NCI-H2196 treated with DMSO at 0.1 percent for 48 hours (cell line): ENCODE measurements around the gene DENND6B.

ENCODE experiments used
- DNase-seq: peaks from one replicate; lab custom pipeline; 2025; ENCODE audit not compliant: unreplicated experiment; lab: John Stamatoyannopoulos, UW

Gene DENND6B

DNA sequence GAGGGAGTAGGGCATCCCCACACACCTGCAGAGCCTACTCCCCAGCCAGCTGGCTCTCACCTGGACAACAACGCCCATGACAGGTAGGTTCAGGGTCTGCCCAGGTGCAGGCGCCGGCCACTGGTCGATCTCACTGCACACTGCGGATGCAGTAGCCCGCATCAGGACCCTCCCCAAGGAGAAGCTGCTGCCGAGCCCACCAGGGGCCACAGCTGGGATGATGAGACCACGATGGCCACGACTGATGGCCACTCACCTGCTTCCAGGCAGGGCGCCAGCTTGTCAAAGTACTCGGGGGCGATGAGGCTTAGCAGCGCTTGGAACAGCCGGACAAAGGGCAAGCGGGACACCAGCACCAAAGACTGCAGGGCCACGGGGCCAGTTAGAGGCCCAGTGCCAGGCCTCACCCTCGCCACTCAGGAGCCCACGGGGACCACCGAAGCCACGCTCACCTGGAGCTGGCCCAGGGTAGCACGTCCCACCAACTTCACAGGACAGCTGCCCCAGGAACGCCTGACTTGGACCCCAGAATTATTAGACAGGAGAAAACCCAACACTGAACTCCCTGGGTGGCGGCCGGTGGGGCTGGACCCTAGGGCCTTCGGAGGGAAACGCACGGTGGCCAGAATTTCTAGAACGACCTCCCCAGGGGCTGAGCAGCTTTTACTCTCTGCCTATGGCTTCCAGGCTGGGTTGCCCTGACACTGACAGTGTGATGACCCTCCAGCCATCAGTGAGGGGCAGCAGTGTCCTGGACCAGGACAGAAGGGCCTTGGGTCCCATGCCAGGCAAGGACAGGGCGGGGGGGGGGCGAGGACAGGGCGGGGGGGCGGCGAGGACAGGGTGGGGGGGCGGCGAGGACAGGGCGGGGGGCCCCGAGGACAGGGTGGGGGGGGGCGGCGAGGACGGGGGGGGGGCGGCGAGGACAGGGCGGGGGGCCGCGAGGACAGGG is 10.4 kb downstream of the DENND6B start:
- DNase-seq = no peak

DNA sequence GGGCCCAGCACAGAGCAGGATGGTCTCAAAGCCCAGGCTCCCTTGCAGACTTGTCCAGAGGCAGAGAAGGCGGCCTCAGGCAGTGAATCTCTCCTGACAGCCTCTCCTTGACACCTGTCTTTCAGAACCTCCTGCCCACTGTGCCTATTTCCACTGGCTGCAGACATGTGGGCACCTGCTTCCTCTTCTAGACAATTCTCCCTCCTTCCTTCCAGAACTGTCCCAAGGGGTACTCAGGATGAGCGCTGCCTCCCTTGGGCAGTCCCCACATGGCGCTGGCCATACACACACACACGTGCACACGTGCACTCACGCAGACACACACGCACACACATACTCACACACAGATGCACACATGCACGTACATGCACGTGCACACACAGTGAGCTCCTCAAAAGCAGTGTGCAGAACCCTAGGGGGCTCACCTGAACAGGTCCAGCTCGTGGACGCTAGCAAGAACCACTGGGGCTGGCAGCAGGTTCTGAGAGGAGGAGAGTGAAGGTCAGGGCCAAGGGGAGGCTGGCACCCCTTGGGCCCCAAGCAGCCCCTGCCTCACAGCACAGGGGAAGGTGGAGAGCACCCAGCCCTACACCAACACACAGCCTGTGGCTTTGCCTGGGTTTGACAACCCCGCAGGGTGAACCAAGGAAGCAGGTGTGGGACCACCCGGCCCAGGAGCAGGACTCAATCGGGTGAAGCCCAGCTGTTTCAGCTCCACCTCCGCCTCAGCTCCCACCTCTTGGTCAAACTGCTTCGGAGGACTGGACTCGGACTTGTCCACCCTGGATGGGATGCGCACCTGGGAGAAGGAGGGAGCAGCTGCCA is 11.3 kb downstream of the DENND6B start:
- DNase-seq = no peak

- no peak for DNase-seq
These were observed 12.1 kb downstream of the DENND6B start for GRCh38 chr22:50314455-50315288.

GRCh38 chr22:50314081-50314454 is 12.7 kb downstream of the DENND6B start:
- DNase-seq = no peak

DNA sequence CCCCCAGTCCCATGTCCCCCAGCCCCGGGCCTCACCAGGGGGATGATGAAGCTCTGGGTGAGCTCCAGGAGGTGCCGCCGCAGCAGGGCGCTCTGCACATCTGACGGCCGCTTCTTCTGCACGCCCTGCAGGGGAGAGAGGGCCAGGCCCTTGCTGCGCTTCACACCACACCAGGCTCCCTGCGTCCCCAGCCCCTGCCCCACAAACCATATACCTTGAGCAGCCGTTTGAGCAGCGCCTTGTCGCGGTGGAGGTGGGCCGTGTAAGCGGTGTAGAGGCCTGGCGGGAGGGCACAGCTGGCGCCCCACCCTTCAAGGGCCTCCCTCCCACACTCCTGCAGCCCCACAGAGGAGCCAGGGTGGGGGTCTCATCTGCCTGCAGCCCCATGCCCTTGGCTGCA is 13.2 kb downstream of the DENND6B start:
- no peak for DNase-seq

DNA sequence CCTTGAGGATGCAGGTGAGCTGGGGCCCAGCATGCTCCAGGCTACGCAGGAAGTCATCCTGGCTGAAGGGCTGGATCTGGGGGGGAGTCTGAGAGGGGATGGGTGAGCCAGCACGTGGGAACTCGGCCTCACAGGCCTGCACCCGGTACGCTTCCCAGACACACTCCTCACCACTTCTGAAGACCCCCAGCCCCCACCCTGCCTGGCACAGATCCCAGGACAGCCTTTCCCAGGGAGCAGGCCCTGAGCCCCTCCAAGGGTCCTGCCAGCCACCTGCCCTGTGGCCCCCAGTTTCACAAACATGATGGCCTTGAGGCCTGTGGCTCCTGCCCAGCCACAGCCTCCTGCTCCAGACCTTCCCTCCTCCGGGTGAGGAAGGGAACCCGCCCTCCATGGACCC is 13.8 kb downstream of the DENND6B start:
- DNase-seq = no peak

DNA sequence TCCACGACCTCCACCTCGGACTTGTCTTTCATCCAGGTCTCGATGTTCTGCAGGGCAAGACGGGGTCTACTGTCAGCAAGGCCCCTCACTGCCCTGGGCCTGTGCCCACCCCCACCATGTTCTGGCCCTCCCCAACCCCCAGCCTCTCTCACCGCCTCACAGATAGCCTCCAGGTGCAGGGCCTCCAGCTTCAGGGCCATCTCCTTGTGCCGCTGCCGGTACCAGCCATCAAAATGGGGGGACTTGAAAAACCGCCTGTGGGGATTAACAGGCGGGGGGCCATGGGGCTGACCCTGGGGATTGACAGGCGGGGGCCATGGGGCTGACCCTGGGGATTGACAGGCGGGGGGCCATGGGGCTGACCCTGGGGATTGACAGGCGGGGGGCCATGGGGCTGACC is 14.4 kb downstream of the DENND6B start:
- no peak for DNase-seq

GRCh38 chr22:50311606-50312351 is 15.0 kb downstream of the DENND6B start:
- DNase-seq = no peak

DNA sequence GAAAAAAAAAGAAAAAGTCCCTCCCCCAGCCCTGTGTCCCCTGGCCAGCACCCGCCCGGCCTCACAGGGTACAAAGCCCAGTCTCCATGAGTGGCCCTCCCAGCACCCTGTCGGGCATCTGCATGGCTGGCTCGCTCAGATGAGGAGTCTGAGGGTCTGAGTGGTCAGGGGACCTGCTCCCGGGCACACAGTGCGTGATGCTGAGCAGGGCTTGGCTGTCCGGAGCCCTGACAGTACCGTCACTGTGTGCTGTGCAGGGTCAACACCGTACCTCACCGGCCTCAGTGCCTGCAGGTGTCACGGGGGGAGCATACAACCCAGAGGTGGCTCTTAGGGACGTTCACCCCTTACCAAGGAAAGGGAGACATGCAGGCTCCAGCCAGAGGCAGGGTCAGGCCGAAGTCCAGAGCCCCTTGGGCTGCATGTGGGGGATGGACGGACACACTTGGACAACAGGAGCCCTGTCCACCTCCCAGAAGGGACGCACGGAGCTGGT is 15.8 kb downstream of the DENND6B start:
- no peak for DNase-seq

DNA sequence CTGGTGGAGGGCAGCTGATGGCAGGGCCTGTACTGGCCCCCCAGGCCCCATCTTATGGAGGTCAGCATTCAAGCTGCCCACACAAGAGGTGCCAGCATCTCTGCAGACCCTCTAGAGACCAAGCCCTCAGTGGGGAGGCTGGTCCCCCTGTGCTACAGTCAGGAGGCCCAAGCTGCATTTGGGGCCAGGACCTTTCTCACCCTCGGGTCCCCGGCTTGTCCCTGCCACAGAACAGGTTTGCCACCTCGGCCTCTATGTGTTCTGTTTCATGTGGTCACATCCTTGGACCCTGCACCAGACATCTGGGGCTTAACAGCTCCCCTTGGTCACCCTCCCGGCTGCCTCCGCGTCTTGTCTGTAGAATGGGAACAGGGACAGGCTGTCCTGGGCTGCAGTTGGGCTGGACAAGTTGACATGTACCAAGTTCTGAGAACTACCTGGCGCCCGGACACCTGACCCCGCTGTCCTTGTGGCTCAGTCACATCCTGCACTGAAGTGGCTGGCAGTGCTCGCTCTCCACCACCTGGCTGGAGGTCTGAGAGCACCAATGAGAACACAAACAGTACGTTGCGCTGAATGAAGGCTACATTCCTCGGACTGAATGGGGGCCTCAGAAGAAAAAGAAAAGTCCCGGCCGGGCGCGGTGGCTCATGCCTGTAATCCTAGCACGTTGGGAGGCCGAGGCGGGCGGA is 16.6 kb downstream of the DENND6B start:
- DNase-seq = no peak

- no peak for DNase-seq
These were observed 17.2 kb downstream of the DENND6B start for GRCh38 chr22:50309601-50309991.

GRCh38 chr22:50308986-50309600 is 17.7 kb downstream of the DENND6B start:
- DNase-seq = no peak

DNA sequence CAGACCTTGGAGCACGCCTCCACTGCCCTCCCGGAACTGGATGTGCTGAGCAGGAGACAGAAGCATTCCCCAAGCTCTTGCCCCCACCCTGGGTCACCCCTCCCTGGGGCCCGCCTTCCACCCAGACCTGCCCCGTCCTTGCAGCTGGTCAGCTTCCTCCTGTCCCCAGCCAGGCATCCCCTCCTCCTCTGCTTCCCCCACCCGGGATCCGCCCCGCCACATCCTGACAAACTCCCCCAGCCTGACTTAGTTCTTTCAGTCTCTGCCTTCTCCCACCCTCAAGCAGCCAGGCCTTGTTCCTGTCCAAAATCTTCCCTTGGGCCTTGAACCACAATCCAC is 18.2 kb downstream of the DENND6B start:
- no peak for DNase-seq

DNA sequence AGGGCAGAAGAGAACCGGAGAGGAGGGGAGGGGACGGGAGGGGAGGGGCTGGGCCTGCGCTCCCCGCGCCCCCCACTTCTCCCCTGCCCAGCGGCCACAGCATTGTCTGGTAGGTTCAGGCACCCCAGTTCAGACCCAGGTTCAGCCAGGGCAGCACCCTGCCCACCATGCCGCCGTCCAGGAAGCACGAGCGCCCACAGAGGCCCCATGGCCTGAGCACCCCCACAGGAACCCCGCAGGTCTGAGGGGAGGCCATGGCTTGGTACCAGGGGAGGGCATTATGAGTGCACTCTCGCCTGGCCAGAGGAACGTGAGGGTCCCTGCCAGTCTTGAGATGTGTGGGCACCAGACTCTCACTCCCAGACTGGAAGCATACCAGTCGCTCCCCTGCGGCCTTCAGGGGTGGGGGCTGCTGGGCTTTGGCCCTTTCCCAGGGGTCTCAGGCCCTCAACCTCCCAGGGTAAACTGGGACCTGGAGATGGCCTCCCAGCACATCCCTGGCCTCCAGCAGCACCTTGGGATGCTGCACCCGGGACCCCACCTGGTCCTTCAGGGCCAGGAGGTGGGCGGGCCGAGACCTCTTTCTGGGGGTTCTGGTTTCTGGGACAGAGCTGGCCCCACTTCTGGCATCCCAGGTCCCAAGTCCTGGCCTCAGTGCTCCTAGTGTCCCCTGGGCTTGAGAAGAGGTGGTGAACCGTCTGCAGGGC is 18.8 kb downstream of the DENND6B start:
- no peak for DNase-seq

DNA sequence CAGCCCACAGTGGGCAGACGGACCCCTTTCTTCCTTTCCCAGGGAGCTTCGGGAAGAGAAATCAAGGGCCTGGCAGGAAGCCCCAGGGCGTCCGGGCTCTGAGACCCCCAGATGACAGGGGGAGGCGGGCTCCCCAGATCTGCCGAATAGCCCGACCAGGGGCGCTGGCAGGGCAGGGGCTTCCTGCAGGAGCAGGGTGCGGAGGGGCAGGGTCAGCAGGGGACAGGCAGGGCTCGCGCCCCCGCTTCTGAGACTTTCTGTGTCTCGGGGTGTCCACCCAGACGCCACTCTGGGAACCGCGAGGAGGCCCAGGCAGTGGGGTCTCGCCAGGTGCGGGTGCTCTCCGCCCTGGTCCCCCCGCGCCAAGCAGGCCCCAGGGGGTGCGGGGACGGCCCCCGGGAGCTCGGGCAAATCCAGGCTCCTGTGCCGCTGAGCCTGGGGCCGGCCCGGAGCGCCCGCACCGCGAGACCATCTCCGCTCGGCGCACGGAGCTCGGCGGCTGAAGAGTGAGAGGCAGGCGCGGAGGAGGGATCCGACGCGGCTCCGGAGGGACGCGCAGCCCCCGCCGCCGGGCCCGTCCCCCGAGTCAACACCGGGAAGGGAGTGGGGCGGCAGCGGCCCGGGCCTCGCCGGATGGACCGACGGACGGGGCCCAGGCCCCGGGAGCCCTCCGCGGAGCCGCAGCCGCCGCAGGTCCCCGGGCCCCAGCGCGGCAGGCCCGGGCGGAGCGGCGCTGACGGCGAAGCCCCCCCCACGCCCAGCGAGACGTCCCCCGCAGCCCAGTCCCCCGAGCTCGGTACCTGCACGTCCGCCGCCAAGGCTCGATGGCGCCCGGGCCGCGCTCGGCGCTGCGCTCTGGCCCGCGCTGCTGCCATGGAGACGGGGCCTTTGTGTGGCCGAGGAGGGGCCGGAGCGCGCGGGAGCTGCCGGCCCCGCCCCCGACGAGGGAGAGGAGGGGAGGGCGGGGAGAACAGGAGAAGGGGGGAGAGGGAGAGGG is 19.8 kb downstream of the DENND6B start, which contains the start of gene PLXNB2:
PLXNB2 (minus strand) TSS at position 894 of the 997 bp plus-strand sequence. CDS start 17,062 bp downstream, outside the sequence.
- peak; percentile 42 for DNase-seq

DNA sequence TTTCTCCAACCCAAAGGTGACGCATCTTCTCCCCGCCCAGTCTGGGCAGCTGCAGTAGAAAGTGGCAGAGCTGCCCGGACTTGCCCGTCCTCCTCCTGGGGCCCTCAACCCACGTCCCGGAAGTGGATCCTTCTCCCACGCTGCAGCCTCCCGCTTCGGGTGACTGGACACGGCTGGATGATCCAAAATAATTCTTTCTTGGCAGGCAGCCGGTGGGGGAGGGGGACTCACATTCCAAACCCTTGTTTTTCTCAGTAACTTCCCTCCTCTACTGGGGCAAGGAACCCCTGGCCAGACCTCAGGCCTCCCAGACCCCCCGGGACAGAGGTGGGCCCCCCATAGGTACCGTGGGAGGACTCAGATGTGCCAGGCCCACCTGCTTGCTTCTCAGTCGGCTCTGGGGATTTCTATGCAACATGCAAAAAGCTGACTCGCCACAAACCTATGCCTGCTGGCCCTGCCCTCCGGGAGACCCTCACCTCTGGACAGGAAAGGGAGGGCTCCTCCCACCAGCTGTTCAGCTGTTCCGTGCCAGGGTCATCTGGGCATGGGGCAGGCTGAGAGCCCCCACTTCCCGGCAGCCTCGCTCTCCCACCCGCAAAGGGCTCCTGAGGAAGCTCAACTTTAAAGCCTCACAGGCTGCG is 20.8 kb downstream of the DENND6B start:
- peak; percentile 45 for DNase-seq

DNA sequence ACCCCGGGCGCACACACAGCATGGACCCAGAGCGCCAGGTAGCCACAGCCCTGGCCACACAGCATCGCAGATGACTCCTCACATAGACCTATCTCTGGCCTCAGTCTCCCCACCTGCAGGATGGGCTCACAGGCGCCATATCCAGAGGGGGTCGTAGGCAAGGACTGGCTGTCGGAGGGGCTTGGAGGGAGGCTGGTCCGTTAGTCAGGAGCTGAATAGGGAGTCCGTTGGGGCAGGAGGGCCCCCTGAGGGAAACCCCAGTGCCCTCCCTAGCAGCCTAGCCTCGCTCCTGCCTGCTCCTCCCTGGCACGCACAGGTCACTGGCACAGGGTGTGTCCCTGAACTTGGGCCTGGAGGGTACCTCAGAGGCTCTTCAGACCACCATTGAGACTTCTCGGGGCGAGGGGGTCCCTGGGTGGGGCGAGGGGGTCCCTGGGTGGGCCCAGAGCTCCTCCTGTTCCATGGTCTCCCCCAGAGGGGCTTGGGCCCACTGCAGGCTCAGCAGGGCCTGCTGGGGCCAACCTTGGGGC is 21.4 kb downstream of the DENND6B start:
- no peak for DNase-seq
